PFSK-1 (cell line): ENCODE data around the gene IRGQ.

Experiments
- POLR2AphosphoS5 ChIP-seq: IDR thresholded peaks from 2 replicates; pipeline ENCODE4 v1.6.1; 2012; ENCODE audit warnings: low read depth, mild to moderate bottlenecking, control low read depth, low read length, moderate library complexity
- TF ChIP-seq, protein P1 (sequence below), 2 experiments: IDR thresholded peaks; 2 replicates each; pipeline versions ENCODE4 v1.6.1 to v1.8.0; 2011 to 2012; ENCODE audit warnings: low read depth in 2 of 2, low read length in 2 of 2, control low read depth in 1 of 2, inconsistent platforms in 1 of 2, mild to moderate bottlenecking in 1 of 2, moderate library complexity in 1 of 2; ENCODE audit not compliant: insufficient read depth in 1 of 2

DNA sequence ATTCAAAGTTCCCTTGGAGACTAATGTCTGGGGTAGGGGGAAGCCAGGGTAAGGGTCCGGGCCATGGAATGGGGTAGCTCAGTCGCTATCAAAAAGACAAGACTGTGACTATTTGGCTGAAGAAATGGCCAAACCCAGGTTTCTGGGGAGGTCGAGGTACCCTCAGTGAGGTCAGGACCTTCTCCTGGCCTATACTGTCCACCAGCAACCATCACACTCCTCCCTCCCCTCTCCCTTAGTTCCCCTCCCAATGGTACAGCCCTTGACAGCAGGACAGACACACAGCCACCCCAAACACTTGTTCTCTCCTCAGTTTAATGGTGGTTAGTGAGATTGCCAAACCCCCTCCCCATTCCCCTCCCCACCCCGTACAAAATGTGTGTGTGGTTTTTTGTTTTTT is 26.1 kb upstream of the IRGQ start:
- TF ChIP-seq POLR2AphosphoS5 = no peak
- TF ChIP-seq, protein P1, sequence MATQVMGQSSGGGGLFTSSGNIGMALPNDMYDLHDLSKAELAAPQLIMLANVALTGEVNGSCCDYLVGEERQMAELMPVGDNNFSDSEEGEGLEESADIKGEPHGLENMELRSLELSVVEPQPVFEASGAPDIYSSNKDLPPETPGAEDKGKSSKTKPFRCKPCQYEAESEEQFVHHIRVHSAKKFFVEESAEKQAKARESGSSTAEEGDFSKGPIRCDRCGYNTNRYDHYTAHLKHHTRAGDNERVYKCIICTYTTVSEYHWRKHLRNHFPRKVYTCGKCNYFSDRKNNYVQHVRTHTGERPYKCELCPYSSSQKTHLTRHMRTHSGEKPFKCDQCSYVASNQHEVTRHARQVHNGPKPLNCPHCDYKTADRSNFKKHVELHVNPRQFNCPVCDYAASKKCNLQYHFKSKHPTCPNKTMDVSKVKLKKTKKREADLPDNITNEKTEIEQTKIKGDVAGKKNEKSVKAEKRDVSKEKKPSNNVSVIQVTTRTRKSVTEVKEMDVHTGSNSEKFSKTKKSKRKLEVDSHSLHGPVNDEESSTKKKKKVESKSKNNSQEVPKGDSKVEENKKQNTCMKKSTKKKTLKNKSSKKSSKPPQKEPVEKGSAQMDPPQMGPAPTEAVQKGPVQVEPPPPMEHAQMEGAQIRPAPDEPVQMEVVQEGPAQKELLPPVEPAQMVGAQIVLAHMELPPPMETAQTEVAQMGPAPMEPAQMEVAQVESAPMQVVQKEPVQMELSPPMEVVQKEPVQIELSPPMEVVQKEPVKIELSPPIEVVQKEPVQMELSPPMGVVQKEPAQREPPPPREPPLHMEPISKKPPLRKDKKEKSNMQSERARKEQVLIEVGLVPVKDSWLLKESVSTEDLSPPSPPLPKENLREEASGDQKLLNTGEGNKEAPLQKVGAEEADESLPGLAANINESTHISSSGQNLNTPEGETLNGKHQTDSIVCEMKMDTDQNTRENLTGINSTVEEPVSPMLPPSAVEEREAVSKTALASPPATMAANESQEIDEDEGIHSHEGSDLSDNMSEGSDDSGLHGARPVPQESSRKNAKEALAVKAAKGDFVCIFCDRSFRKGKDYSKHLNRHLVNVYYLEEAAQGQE (IDR thresholded peaks at IDR 0.05; ENCODE audit: insufficient read depth in 1 of 2, low read depth in 2 of 2, low read length in 2 of 2) = no peak
